ENCODE measurements around the gene HOXC9.

- TF ChIP-seq CTCF (IDR thresholded peaks at IDR 0.05) (no peak), POLR2A (IDR thresholded peaks at IDR 0.05) (no peak)
Observed at GRCh38 chr12:54033980-54034784, 34.2 kb downstream of the HOXC9 start.
